VCaP (cell line): ENCODE measurements around the gene KMT2D.

Experiments
- H3K27ac ChIP-seq: fragments of 450-650 bp; 2 replicates; pipeline ENCODE4 v1.5.1; 2017
- CTCF ChIP-seq: fragments of 450-650 bp; conservative IDR thresholded peaks from 2 replicates; pipeline ENCODE4 v1.5.1; 2017; ENCODE audit warnings: mild to moderate bottlenecking, moderate library complexity

Gene KMT2D

GRCh38 chr12:49041881-49042484 is 18.6 kb downstream of the KMT2D start:
- TF ChIP-seq CTCF, result no peak
- no peak overlapping the region for H3K27ac ChIP-seq

GRCh38 chr12:49041036-49041880 is 19.3 kb downstream of the KMT2D start:
- no peak for TF ChIP-seq CTCF
- no peak overlapping the region for H3K27ac ChIP-seq

- no peak overlapping the region for H3K27ac ChIP-seq
- no peak for TF ChIP-seq CTCF
Observed at GRCh38 chr12:49040364-49040855, 20.2 kb downstream of the KMT2D start.

- H3K27ac ChIP-seq, result no peak overlapping the region
- TF ChIP-seq CTCF, result no peak
Observed at GRCh38 chr12:49039421-49040363, 20.9 kb downstream of the KMT2D start.

- TF ChIP-seq CTCF, result no peak
- H3K27ac ChIP-seq, result no peak overlapping the region
Observed at GRCh38 chr12:49038291-49038955, 22.2 kb downstream of the KMT2D start.

GRCh38 chr12:49037947-49038237 is 22.7 kb downstream of the KMT2D start:
- no peak overlapping the region for H3K27ac ChIP-seq
- no peak for TF ChIP-seq CTCF
